Effector memory CD4-positive, alpha-beta T cell (primary cell): ENCODE results near the gene SAPCD2.

Experiments used
- DNase-seq, 3 donors: peaks; one replicate each; pipeline ENCODE4 v3.0.0-alpha.2; 2020
- H3K27ac ChIP-seq: 2 replicates; pipeline ENCODE4 v1.7.0; 2013; ENCODE audit warnings: mild to moderate bottlenecking, low read length, moderate library complexity; ENCODE audit not compliant: insufficient read depth, poor library complexity, severe bottlenecking
- H3K27me3 ChIP-seq: replicated peaks from 2 replicates; pipeline ENCODE4 v1.7.0; 2013; ENCODE audit warnings: mild to moderate bottlenecking, low read length; ENCODE audit not compliant: insufficient read depth, control insufficient read depth, poor library complexity, severe bottlenecking
- H3K36me3 ChIP-seq: 2 replicates; pipeline ENCODE4 v1.7.0; 2013; ENCODE audit warnings: mild to moderate bottlenecking, low read length, moderate library complexity; ENCODE audit not compliant: control insufficient read depth, insufficient read depth
- H3K4me1 ChIP-seq: 2 replicates; pipeline ENCODE4 v1.7.0; 2013; ENCODE audit warnings: low read length, mild to moderate bottlenecking; ENCODE audit not compliant: control insufficient read depth, insufficient read depth, poor library complexity, severe bottlenecking
- H3K4me3 ChIP-seq: 2 replicates; pipeline ENCODE4 v1.7.0; 2013; ENCODE audit warnings: low read length, low read depth, mild to moderate bottlenecking; ENCODE audit not compliant: insufficient read depth, poor library complexity, severe bottlenecking
- H3K9me3 ChIP-seq: 2 replicates; pipeline ENCODE4 v1.7.0; 2013; ENCODE audit warnings: mild to moderate bottlenecking, low read length, moderate library complexity; ENCODE audit not compliant: control insufficient read depth

The SAPCD2 gene

DNA sequence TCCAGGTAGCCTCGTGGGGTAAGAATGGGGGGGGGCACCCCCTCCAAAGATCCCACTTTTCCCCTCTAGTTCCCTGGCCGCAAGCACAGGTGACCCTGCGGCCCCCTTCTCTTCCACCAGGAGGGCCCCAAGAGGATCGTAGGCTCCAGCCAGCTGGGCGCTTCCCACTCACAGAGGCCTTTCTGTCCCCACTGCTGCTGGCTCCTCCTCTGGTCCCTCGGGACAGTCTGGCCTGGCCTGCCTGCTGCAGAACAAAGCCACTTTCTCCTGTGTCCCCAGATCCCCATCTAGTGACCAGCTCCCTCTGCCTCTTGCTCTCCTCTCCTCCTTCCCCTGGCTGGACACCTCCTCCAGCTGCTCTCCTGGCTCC, 534 bp upstream of the SAPCD2 start:
- DNase-seq = no peak
- Histone ChIP-seq H3K27me3 (no peaks in the 10 kb centered on the region), H3K9me3 (no peaks in the 10 kb centered on the region), H3K4me3 (peak overlapping the region; percentile 32), H3K36me3 (no peaks in the 10 kb centered on the region), H3K4me1 (peaks cover 12% of the 10 kb centered on the region), H3K27ac (peak overlapping the region; percentile 37)

DNA sequence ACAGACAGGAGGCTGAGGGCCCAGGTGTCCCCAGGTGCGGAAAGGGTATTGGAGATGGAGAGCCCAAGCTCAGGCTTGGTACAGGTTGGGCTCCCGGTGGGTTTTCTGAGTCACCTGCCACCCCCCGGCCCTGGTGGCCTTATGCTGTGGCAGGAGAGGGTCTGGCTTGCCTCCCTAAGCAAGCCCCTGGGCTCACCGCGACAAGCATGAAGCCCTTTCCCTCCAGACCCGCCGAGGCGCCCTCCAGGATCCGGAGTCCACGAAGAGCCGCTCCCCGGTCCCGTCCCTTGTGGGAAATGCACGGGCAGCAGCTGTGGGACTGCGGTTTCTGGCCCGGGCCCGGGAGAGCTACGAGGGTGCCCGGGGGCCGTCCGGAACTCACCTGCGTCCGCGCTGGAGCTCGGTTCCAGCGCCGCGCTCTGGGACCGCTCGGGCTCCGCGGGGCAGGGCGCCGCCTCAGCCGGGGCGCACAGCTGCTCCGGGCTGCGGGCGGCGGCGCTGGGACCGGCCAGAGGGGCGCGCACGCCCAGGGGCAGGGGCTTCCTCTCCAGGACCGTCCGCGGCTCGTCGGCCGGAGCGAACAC, 757 bp downstream of the SAPCD2 start:
- H3K4me3 ChIP-seq = no peak overlapping the region
- no peak overlapping the region for H3K27ac ChIP-seq
- H3K36me3 ChIP-seq = no peaks in the 10 kb centered on the region
- peaks cover 12% of the 10 kb centered on the region for H3K4me1 ChIP-seq
- no peaks in the 10 kb centered on the region for H3K9me3 ChIP-seq
- no peaks in the 10 kb centered on the region for H3K27me3 ChIP-seq
- no peak for DNase-seq

DNA sequence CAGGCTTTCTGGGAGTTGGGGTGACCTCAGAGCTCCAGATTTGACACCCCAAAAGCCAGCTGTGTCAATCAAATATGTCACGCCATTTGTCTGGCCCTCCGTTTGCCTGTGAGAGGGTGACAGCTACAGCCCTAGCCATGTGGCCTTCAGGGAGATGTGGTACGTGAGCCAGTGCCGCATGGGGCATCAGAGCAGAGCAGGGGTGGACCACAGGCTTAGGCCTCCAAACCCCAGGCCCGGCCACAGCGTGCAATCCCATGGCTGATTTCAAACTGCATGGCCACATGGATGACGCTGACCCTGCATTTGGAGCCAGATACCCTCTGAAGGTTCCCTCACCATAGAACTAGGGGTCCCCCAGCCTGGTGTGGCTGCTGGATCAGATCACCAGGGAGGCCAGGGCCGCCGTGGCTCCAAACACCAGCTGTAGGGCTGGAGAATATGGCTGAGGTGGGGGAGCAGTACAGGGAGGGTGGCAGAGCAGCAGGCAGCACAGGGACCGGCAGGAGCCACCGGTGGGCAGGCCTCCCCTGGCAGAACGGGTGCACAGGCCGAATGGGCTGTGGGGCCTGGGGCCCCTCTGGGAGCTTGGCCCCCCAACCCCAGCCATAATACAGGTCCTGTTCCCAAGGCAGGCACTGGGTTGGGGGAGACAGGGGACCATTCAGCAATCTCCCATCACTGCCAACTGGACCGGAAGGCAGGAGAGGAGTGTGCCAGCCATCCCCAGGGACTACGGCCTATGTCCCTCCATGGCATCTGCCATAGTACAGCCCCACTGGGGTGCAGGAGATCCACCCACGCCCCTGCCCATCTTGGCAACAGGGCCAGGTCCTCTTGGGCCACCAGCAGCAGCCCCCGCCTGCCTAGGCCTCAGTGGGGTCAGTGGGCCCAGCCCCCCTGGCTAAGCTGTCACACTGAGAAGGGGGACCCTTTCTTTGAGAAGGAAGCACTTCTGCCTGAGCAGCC, 1.5 kb downstream of the SAPCD2 start:
- no peak overlapping the region for H3K27ac ChIP-seq
- no peaks in the 10 kb centered on the region for H3K27me3 ChIP-seq
- no peak for DNase-seq
- no peaks in the 10 kb centered on the region for H3K36me3 ChIP-seq
- H3K4me1 ChIP-seq = peaks cover 12% of the 10 kb centered on the region
- no peak overlapping the region for H3K4me3 ChIP-seq
- H3K9me3 ChIP-seq = no peaks in the 10 kb centered on the region

DNA sequence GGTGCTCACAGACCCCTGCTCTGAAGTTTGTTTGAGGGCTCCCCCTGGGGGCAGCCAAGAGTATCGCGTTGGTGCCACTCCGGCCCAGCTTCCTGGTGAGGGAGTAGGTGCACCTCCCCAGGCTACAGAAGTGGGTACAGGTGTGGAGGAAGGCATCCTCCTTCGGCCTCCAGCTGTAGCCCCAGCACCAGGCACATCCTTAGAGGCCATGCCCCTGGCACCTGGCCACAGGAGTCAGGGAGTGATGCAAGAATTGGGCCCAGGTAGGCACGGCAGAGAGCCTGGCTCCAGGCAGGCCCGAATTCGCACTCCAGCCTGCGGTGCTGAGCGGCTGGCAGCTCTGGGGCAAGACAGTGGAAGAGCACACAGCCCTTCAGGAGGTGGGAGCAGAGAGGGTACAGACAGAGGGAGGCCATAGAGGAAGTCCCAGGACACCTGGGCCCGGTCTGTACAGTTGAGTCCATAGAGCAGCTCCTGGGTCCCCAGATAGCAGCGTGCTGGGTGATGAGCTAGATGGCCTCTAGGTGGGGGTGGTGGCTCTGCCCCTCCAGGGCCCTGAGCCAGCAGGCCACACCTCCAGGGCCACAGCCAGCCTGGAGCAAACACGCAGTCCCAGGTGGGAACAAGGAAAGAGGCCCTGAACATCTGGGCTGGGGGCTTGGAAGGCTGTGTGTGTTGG, 2.4 kb downstream of the SAPCD2 start:
- no peaks in the 10 kb centered on the region for H3K36me3 ChIP-seq
- DNase-seq = peak; percentile 72 to 78 (median 74)
- no peak overlapping the region for H3K4me3 ChIP-seq
- H3K27ac ChIP-seq = peak overlapping the region; percentile 28
- H3K27me3 ChIP-seq = no peaks in the 10 kb centered on the region
- peaks cover 12% of the 10 kb centered on the region for H3K4me1 ChIP-seq
- no peaks in the 10 kb centered on the region for H3K9me3 ChIP-seq

DNA sequence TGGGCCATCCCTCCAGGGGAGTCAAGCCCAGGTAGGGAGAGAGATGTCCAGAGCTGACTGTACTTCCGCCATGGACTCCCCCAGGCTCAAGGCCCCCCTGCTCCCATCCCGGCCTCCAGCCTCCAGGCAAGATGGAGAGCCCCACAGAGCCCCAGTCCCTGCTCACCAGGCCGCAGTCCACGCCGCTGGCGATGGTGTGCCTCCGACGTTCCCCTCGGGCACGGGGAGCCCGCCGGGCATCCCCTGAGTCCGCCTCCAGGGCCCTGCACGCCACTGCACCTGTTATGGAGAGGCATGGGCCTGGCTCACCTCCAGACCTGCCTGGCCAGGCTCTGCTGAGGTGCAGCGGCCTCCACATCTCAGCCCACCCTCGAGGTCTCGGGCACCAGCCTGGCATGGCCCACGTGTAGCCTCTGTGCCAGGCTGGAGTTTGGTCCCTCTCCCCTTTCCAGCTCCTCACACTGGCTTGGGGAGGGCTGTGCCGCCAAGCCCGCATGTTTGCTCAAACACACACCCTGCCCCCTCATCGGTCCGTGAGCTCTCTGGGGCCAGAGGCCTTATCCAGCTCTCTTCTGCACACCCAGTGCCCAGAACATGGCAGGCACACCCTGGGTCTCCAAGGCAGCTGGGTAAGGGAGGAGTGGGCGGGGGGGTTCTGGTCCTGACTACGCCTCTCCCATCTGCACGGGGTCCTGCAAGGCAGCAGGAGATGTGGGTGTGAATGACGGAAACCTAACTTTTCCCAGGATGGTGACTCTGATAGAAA, 4.1 kb downstream of the SAPCD2 start:
- no peak for DNase-seq
- Histone ChIP-seq H3K4me3 (no peak overlapping the region), H3K4me1 (peaks cover 12% of the 10 kb centered on the region), H3K27me3 (no peaks in the 10 kb centered on the region), H3K36me3 (no peaks in the 10 kb centered on the region), H3K27ac (no peak overlapping the region), H3K9me3 (no peaks in the 10 kb centered on the region)

DNA sequence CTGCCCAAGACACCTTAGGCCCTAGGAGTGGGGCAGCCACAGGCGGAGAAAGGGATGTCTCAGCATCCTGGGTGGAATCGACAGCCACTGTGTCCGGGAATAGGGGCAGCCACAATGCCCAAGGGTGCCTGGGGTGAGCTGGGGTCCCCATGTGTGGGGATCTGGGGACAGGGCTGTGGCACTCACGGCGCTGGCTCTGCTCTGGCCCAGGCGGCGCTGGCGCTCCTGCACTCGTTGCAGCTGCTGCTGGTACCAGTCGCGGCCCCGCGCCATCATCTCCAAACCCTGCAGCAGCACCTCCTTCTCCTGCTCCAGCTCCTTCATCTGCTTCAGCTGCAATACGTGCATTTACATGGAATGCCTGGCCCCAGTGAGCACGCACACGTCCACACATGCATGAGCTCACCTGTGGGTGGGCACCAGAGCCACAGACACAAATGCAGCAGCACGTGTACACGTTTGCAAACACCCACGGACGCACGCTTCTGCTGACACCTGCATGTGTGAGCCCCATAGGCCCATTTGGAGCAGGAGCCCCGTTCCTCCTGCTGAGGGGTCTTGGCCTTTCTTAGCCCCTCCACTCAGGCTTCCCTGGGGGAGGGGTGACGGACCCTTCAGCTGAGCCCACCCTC, 4.9 kb downstream of the SAPCD2 start:
- no peaks in the 10 kb centered on the region for H3K9me3 ChIP-seq
- no peaks in the 10 kb centered on the region for H3K36me3 ChIP-seq
- no peak for DNase-seq
- no peak overlapping the region for H3K27ac ChIP-seq
- no peaks in the 10 kb centered on the region for H3K27me3 ChIP-seq
- H3K4me1 ChIP-seq = peaks cover 5% of the 10 kb centered on the region
- H3K4me3 ChIP-seq = no peak overlapping the region

DNA sequence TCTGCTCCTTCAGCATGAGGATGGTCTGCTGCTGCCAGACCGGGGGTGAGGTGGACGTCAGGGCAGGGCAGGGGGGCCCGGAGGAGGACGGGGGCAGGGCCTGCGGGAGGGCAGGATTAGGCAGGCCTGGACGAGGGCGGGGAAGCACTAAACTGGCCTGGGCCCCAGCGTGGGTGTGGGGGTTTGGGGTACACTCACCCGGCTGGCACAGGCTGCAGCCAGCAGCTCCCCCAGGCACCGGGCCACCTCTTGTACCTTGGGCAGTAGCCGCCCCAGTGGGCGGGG, 5.5 kb downstream of the SAPCD2 start:
- no peak overlapping the region for H3K27ac ChIP-seq
- H3K36me3 ChIP-seq = no peaks in the 10 kb centered on the region
- H3K27me3 ChIP-seq = no peaks in the 10 kb centered on the region
- no peaks in the 10 kb centered on the region for H3K9me3 ChIP-seq
- DNase-seq = no peak
- H3K4me3 ChIP-seq = no peak overlapping the region
- peaks cover 5% of the 10 kb centered on the region for H3K4me1 ChIP-seq

DNA sequence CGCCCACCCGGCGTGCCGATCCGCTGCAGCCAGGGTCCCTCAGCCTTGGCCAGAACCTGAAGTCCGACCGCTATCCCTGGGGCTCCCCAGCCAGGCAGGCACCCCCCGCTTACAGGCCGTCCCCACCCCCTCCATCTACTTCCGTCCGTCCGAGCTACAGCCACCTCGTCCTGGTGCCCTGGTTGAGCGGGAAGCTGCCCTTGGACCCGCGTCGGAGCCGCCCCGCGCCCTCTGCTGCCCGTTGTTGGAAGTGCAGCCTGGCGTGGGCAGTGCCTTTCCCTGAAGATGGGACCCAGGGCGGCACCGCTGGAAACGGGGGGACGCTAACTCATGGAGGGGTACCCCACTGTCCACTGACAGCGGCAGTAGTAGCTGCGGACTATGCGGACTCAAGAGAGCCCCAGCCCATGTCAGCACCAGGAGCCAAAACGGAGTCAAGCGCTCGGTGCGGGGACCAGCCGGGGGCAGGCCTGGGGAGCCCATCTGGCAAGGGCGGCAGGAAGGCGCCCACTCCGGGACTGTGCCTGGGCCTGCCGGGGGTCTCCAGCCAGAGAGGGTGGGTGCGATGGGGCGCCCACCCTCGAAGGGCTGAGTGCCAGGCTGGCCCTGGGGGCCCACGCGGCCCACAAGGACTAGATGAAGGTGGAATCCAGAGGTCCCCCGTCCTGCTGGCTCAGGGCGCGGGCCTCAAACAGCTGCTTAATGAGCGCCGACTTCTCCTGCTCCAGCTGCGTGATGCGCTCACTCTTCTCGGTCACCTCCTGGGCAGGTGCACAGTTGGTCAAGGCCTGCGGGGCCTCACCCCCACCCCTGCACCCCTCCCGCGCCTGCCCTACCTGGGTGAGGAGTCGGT, 6.1 kb downstream of the SAPCD2 start:
- peak in 1 of 3 donors; percentile 42 for DNase-seq
- Histone ChIP-seq H3K4me1 (peaks cover under 1% of the 10 kb centered on the region), H3K9me3 (no peaks in the 10 kb centered on the region), H3K27me3 (no peaks in the 10 kb centered on the region), H3K4me3 (no peak overlapping the region), H3K27ac (no peak overlapping the region), H3K36me3 (no peaks in the 10 kb centered on the region)
